Measurements from ENCODE around the gene PDCD7. TPM values are rescaled to one million over a fixed set of nuclear protein-coding genes. Genes with fewer than 3 reads are reported as not detected.

The PDCD7 gene
- total and polyA plus RNA-seq, 2 of the 13 experiments (the other 11 are each of a cell fraction or from before 2014, with no cell fraction given) = 10.1 to 14.7 TPM

DNA sequence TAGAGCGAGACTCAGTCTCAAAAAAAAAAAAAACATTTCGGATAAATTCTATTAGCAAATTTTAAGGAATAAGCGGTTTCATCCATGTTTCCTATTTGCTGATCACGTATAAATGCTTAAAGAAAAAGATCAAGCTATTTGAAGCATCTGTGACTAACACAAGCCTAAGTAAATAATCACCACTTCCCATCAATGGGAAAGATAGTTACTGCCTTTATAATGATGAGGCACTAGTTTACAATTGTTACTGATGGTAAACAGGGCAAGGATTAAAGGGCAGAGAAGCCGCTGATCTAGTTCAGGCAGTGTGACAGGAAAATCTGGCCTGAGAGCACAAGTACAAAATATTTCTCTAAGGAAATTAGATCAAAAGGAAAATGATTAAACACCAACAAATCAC, 37.8 kb upstream of the PDCD7 start (continued):
- TF ChIP-seq, protein P1, sequence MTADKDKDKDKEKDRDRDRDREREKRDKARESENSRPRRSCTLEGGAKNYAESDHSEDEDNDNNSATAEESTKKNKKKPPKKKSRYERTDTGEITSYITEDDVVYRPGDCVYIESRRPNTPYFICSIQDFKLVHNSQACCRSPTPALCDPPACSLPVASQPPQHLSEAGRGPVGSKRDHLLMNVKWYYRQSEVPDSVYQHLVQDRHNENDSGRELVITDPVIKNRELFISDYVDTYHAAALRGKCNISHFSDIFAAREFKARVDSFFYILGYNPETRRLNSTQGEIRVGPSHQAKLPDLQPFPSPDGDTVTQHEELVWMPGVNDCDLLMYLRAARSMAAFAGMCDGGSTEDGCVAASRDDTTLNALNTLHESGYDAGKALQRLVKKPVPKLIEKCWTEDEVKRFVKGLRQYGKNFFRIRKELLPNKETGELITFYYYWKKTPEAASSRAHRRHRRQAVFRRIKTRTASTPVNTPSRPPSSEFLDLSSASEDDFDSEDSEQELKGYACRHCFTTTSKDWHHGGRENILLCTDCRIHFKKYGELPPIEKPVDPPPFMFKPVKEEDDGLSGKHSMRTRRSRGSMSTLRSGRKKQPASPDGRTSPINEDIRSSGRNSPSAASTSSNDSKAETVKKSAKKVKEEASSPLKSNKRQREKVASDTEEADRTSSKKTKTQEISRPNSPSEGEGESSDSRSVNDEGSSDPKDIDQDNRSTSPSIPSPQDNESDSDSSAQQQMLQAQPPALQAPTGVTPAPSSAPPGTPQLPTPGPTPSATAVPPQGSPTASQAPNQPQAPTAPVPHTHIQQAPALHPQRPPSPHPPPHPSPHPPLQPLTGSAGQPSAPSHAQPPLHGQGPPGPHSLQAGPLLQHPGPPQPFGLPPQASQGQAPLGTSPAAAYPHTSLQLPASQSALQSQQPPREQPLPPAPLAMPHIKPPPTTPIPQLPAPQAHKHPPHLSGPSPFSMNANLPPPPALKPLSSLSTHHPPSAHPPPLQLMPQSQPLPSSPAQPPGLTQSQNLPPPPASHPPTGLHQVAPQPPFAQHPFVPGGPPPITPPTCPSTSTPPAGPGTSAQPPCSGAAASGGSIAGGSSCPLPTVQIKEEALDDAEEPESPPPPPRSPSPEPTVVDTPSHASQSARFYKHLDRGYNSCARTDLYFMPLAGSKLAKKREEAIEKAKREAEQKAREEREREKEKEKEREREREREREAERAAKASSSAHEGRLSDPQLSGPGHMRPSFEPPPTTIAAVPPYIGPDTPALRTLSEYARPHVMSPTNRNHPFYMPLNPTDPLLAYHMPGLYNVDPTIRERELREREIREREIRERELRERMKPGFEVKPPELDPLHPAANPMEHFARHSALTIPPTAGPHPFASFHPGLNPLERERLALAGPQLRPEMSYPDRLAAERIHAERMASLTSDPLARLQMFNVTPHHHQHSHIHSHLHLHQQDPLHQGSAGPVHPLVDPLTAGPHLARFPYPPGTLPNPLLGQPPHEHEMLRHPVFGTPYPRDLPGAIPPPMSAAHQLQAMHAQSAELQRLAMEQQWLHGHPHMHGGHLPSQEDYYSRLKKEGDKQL (CRISPR knock-in tag; IDR thresholded peaks at IDR 0.05; ENCODE audit: low read depth) = peak; percentile 62; the same call in 1 of the 2 replicates
- TF ChIP-seq, protein P2, sequence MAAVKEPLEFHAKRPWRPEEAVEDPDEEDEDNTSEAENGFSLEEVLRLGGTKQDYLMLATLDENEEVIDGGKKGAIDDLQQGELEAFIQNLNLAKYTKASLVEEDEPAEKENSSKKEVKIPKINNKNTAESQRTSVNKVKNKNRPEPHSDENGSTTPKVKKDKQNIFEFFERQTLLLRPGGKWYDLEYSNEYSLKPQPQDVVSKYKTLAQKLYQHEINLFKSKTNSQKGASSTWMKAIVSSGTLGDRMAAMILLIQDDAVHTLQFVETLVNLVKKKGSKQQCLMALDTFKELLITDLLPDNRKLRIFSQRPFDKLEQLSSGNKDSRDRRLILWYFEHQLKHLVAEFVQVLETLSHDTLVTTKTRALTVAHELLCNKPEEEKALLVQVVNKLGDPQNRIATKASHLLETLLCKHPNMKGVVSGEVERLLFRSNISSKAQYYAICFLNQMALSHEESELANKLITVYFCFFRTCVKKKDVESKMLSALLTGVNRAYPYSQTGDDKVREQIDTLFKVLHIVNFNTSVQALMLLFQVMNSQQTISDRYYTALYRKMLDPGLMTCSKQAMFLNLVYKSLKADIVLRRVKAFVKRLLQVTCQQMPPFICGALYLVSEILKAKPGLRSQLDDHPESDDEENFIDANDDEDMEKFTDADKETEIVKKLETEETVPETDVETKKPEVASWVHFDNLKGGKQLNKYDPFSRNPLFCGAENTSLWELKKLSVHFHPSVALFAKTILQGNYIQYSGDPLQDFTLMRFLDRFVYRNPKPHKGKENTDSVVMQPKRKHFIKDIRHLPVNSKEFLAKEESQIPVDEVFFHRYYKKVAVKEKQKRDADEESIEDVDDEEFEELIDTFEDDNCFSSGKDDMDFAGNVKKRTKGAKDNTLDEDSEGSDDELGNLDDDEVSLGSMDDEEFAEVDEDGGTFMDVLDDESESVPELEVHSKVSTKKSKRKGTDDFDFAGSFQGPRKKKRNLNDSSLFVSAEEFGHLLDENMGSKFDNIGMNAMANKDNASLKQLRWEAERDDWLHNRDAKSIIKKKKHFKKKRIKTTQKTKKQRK (IDR thresholded peaks at IDR 0.05; ENCODE audit: low read length) = no peak
- TF ChIP-seq MAFF (IDR thresholded peaks at IDR 0.05; ENCODE audit: low read depth, low read length) (peak; percentile 76), PITX1 (CRISPR knock-in tag; IDR thresholded peaks at IDR 0.05) (peak; percentile 38; the same call in 1 of the 2 replicates), ZBTB8A (CRISPR knock-in tag; IDR thresholded peaks at IDR 0.05; ENCODE audit: borderline replicate concordance, low read depth) (no peak), ZNF10 (CRISPR knock-in tag; IDR thresholded peaks at IDR 0.05; ENCODE audit: borderline replicate concordance, low read depth) (no peak), POGZ (CRISPR knock-in tag; IDR thresholded peaks at IDR 0.05) (no peak), ZNF121 (CRISPR knock-in tag; IDR thresholded peaks at IDR 0.05) (no peak), ZNF564 (CRISPR knock-in tag; IDR thresholded peaks at IDR 0.05) (no peak), NR2F2 (IDR thresholded peaks at IDR 0.05; ENCODE audit: borderline replicate concordance, low read depth) (no peak; the same call in 1 of the 2 replicates), ZNF468 (CRISPR knock-in tag; IDR thresholded peaks at IDR 0.05) (no peak), ZNF589 (CRISPR knock-in tag; conservative IDR thresholded peaks at IDR 0.05) (no peak), THYN1 (CRISPR knock-in tag; IDR thresholded peaks at IDR 0.05; ENCODE audit: borderline replicate concordance, low read depth) (no peak)
- TF ChIP-seq, protein P3, sequence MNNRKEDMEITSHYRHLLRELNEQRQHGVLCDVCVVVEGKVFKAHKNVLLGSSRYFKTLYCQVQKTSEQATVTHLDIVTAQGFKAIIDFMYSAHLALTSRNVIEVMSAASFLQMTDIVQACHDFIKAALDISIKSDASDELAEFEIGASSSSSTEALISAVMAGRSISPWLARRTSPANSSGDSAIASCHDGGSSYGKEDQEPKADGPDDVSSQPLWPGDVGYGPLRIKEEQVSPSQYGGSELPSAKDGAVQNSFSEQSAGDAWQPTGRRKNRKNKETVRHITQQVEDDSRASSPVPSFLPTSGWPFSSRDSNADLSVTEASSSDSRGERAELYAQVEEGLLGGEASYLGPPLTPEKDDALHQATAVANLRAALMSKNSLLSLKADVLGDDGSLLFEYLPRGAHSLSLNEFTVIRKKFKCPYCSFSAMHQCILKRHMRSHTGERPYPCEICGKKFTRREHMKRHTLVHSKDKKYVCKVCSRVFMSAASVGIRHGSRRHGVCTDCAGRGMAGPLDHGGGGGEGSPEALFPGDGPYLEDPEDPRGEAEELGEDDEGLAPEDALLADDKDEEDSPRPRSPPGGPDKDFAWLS (CRISPR knock-in tag; IDR thresholded peaks at IDR 0.05; ENCODE audit: borderline replicate concordance) = no peak
- TF ChIP-seq, protein P4, sequence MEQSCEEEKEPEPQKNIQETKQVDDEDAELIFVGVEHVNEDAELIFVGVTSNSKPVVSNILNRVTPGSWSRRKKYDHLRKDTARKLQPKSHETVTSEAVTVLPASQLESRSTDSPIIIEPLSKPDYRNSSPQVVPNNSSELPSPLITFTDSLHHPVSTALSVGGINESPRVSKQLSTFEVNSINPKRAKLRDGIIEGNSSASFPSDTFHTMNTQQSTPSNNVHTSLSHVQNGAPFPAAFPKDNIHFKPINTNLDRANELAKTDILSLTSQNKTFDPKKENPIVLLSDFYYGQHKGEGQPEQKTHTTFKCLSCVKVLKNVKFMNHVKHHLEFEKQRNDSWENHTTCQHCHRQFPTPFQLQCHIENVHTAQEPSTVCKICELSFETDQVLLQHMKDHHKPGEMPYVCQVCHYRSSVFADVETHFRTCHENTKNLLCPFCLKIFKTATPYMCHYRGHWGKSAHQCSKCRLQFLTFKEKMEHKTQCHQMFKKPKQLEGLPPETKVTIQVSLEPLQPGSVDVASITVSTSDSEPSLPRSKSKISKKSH (CRISPR knock-in tag; IDR thresholded peaks at IDR 0.05; ENCODE audit: borderline replicate concordance) = no peak
- TF ChIP-seq, protein P5, sequence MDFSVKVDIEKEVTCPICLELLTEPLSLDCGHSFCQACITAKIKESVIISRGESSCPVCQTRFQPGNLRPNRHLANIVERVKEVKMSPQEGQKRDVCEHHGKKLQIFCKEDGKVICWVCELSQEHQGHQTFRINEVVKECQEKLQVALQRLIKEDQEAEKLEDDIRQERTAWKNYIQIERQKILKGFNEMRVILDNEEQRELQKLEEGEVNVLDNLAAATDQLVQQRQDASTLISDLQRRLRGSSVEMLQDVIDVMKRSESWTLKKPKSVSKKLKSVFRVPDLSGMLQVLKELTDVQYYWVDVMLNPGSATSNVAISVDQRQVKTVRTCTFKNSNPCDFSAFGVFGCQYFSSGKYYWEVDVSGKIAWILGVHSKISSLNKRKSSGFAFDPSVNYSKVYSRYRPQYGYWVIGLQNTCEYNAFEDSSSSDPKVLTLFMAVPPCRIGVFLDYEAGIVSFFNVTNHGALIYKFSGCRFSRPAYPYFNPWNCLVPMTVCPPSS (IDR thresholded peaks at IDR 0.05) = no peak

Measured in HepG2 (cell line).